Breast epithelium (tissue), 4 donors: ENCODE results near the gene COL18A1. TPM values are rescaled to one million over a fixed set of nuclear protein-coding genes. Genes with fewer than 3 reads are reported as not detected.

ENCODE experiments used
- DNase-seq, 2 donors: peaks; one replicate each; pipeline ENCODE4 v3.0.0-alpha.2; 2019; ENCODE audit warnings: low spot score in 2 of 2
- H3K27ac ChIP-seq, 2 donors: fragments of 200-600 bp; sonication (generic) in 1 of 2; one replicate each; pipeline ENCODE4 v1.5.1; 2016 to 2019; ENCODE audit warnings: mild to moderate bottlenecking in 1 of 2
- H3K27me3 ChIP-seq, 2 donors: fragments of 200-600 bp; sonication (generic) in 1 of 2; one replicate each; pipeline versions ENCODE4 v1.5.1 to v1.6.0; 2017 to 2019; ENCODE audit warnings: control low read depth in 1 of 2, mild to moderate bottlenecking in 1 of 2
- H3K36me3 ChIP-seq: fragments of 200-600 bp; one replicate; pipeline ENCODE4 v1.5.1; 2019
- H3K4me1 ChIP-seq, 2 donors: fragments of 200-600 bp; sonication (generic); one replicate each; pipeline ENCODE4 v1.5.1; 2016 to 2019; ENCODE audit warnings: control low read depth in 1 of 2
- H3K4me3 ChIP-seq, 3 donors: fragments of 200-600 bp; sonication (generic); 1 replicate in 2 of 3; 2 replicates in 1 of 3; pipeline ENCODE4 v1.5.1; 2016 to 2019; ENCODE audit warnings: mild to moderate bottlenecking in 3 of 3, moderate library complexity in 2 of 3
- H3K9me3 ChIP-seq, 2 donors: fragments of 200-600 bp; sonication (generic) in 1 of 2; one replicate each; pipeline ENCODE4 v1.5.1; 2016 to 2019; ENCODE audit warnings: control low read depth in 1 of 2
- CTCF ChIP-seq, 3 donors: fragments of 450-650 bp; IDR thresholded peaks; one replicate each; pipeline ENCODE4 v1.5.1; 2016 to 2017; ENCODE audit warnings: antibody characterized with exemption in 3 of 3, mild to moderate bottlenecking in 3 of 3, moderate library complexity in 3 of 3
- POLR2A ChIP-seq: fragments of 450-650 bp; IDR thresholded peaks from one replicate; pipeline ENCODE4 v1.6.1; 2016; ENCODE audit warnings: antibody characterized with exemption, mild to moderate bottlenecking, moderate library complexity
- POLR2AphosphoS5 ChIP-seq, 3 donors: sonication (generic); formaldehyde crosslinking; IDR thresholded peaks; one replicate each; pipeline ENCODE4 v1.6.1; 2017; ENCODE audit warnings: antibody characterized with exemption in 3 of 3
- intact Hi-C: fragments of 100-400 bp; cut with DNase I; formaldehyde crosslinking; loops from one replicate; pipeline ENCODE4 v1.15.1; 2023; ENCODE audit warnings: low total_unique reads
- total RNA-seq, 3 donors: library from RNA; depleted of rRNA; stranded (reverse); fragments of >200 nt; gene quantifications; one replicate each; pipeline ENCODE4 v1.1.0, GENCODE V29; 2016

COL18A1 gene
- total RNA-seq, 3 donors from 2014 or later: 48.3 to 62.9 (median 55.8) TPM

- intact Hi-C loops: no loop called here
- H3K27ac ChIP-seq: peak overlapping the region; percentile 45 to 78
- DNase-seq: peak in 1 of 2 donors; percentile 48
These were observed 18.1 kb upstream of the COL18A1 start for GRCh38 chr21:45386728-45387371.

GRCh38 chr21:45387506-45387905, 17.5 kb upstream of the COL18A1 start:
- intact Hi-C loops: no loop called here
- peaks cover 0 to 7% of the 10 kb centered on the region in 2 donors for H3K27me3 ChIP-seq
- H3K36me3 ChIP-seq: no peaks in the 10 kb centered on the region
- peaks cover 0 to 6% of the 10 kb centered on the region in 2 donors for H3K4me1 ChIP-seq
- no peaks in the 10 kb centered on the region for H3K9me3 ChIP-seq
- H3K4me3 ChIP-seq: no peak overlapping the region
- no peak for TF ChIP-seq POLR2AphosphoS5 (IDR thresholded peaks at IDR 0.05)
- TF ChIP-seq POLR2A: no peak
- no peak for TF ChIP-seq CTCF (IDR thresholded peaks at IDR 0.05)
- peak overlapping the region in 1 of 2 donors; percentile 78 for H3K27ac ChIP-seq
- DNase-seq: no peak

More at GRCh38 chr21:45386728-45387371, 18.1 kb upstream of the COL18A1 start:
- TF ChIP-seq POLR2A (no peak), CTCF (IDR thresholded peaks at IDR 0.05) (no peak), POLR2AphosphoS5 (IDR thresholded peaks at IDR 0.05) (peak in 1 of 3 donors; percentile 50)
- H3K4me3 ChIP-seq: peak overlapping the region in 1 of 3 donors; percentile 25
- peaks cover 0 to 7% of the 10 kb centered on the region in 2 donors for H3K27me3 ChIP-seq
- peaks cover 0 to 6% of the 10 kb centered on the region in 2 donors for H3K4me1 ChIP-seq
- H3K9me3 ChIP-seq: no peaks in the 10 kb centered on the region
- H3K36me3 ChIP-seq: no peaks in the 10 kb centered on the region

- Histone ChIP-seq H3K27me3 (peaks cover 0 to 7% of the 10 kb centered on the region in 2 donors), H3K4me1 (peaks cover 0 to 6% of the 10 kb centered on the region in 2 donors), H3K27ac (peak overlapping the region in 1 of 2 donors; percentile 78), H3K36me3 (no peaks in the 10 kb centered on the region), H3K9me3 (no peaks in the 10 kb centered on the region), H3K4me3 (no peak overlapping the region)
- intact Hi-C loops: no loop called here
- TF ChIP-seq POLR2AphosphoS5 (IDR thresholded peaks at IDR 0.05): no peak
- no peak for TF ChIP-seq POLR2A
- no peak for TF ChIP-seq CTCF (IDR thresholded peaks at IDR 0.05)
- no peak for DNase-seq
These were observed 16.9 kb upstream of the COL18A1 start for GRCh38 chr21:45388011-45388521.

- Histone ChIP-seq H3K27me3 (peaks cover 0 to 7% of the 10 kb centered on the region in 2 donors), H3K4me1 (peaks cover 0 to 6% of the 10 kb centered on the region in 2 donors), H3K27ac (peak overlapping the region in 1 of 2 donors; percentile 78), H3K36me3 (no peaks in the 10 kb centered on the region), H3K4me3 (no peak overlapping the region), H3K9me3 (no peaks in the 10 kb centered on the region)
- intact Hi-C loops: no loop called here
- DNase-seq: no peak
- TF ChIP-seq POLR2AphosphoS5 (IDR thresholded peaks at IDR 0.05): no peak
- no peak for TF ChIP-seq CTCF (IDR thresholded peaks at IDR 0.05)
- TF ChIP-seq POLR2A: no peak
These were observed 16.2 kb upstream of the COL18A1 start for GRCh38 chr21:45388611-45389296.
